Lung microvascular endothelial cell (primary cell): ENCODE data around the gene TNRC18. TPM values are rescaled to one million over a fixed set of nuclear protein-coding genes. Genes with fewer than 3 reads are reported as not detected.
A peak's percentile ranks its signal among the peaks of the same experiment; 100 is the strongest.
"Not testable (repeated sequence)": the region's sequence is repeated elsewhere in the genome, so short reads cannot be mapped to it uniquely, and the experiment has no call there.

ENCODE experiments used
- DNase-seq, 2 donors: peaks; one replicate each; pipeline versions ENCODE4 v3.0.0 to v3.0.0-alpha.2; 2010; ENCODE audit warnings: low read depth in 2 of 2
- total RNA-seq: library from RNA; depleted of rRNA; stranded (reverse); fragments of >200 nt; gene quantifications from 2 replicates; pipeline ENCODE4 v1.2.1, GENCODE V29; 2014

TNRC18 gene
- total RNA-seq, 1 donor from 2014 or later = 21.6 TPM

DNA sequence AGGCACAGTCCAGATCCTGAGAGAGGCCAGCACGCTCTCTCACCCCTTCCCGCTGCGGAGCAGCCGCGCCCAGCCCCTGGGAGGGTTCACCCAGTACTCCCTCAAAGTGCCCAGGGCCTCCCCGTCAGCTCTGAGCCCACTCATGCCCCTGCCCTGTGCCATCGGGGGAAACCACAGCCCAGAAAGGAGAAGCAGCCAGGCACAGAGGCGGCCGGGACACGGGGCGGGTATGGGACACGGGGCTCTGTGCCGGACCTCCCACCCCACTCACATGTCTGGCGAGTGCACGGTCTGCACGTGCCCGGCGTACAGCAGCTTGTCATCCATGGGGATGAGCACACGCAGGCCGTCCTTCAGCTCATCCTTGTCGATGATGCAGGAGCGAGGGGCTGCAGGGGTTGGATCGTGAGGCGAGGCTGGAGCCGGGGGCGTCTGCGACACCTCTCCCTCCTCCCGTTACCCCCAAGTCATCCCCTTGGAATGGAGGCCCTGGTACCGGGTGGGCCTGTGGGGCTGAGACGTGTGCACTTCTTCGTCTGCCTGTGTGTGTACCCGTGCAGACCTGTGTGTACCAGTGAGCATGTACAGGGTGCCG is 102.7 kb downstream of the TNRC18 start:
- DNase-seq = no peak

DNA sequence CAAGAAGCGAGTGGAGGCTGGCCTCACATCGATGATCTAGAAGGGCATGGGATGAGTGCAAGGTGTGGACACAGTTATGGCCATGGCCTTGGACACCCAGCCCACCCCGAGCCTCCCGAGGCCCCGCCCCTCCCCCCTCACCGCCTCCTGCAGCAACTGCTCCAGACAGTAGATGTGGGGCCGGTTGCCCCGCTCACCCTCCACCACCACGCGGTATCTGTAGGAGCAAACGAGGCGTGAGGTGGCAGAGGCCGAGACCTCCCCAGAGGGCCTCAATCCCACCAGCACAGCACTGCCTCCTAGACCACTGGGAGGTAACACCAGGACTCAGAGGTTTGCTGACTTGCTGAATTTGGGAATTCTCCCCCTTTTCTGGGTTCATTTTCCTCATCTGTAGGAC is 103.2 kb downstream of the TNRC18 start:
- no peak for DNase-seq

DNA sequence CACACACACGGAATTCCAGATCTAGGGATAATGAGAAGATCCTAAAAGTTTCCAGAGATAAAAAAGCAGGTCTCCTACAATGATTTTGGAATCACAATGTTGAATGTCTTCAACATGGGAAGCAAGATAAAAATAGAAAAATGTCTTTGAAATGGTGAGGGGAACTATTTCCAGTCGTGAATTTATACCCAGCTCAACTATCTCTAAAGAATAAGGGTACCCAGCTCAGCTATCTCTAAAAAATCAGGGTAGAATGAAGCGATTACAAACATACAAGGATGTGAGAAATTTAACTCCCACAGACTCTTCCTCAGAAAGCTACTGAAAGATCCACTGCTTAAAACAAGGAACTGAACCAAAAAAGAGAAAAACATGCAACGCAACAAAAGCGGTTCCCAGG is 105.0 kb downstream of the TNRC18 start:
- not testable (repeated sequence) for DNase-seq

DNA sequence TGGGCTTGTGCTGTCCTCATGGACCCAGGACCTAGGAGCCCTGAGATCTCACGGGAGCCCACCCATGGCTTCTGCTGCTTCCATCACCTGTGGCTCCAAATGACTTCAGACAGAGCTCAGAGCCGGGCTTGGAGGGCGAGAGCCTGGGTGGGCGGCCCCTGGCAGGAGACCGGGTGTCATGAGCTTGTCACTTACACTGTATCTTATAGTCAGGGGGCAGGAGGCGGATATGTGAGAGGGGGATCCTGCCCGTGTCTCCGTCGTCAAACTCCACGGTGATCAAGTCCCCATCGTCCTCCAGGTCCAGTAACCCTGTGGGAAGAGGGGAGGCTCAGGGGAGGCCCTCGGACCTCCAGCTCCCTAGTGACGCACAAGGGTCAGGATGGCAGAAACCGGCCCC is 107.9 kb downstream of the TNRC18 start:
- DNase-seq = no peak

DNA sequence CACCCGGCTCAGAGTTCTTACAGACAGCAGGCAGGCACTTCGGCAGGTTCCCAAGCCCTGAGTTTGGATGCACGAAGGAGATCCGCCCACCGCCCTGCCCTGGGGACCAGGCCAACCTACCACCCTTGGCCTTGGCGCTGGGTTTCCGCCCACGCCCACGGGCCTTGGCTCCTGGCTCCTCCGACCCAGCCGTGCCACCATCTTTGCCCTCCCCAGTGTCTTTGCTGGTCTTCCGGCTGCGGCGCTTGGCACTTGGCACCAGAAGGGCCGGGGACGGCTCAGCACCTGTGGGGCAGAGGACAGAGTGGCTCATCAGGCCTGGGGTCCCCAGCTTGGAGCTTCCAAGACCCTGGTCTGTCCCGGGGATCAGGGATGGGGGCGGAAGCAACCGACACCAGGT is 108.8 kb downstream of the TNRC18 start:
- DNase-seq = no peak

DNA sequence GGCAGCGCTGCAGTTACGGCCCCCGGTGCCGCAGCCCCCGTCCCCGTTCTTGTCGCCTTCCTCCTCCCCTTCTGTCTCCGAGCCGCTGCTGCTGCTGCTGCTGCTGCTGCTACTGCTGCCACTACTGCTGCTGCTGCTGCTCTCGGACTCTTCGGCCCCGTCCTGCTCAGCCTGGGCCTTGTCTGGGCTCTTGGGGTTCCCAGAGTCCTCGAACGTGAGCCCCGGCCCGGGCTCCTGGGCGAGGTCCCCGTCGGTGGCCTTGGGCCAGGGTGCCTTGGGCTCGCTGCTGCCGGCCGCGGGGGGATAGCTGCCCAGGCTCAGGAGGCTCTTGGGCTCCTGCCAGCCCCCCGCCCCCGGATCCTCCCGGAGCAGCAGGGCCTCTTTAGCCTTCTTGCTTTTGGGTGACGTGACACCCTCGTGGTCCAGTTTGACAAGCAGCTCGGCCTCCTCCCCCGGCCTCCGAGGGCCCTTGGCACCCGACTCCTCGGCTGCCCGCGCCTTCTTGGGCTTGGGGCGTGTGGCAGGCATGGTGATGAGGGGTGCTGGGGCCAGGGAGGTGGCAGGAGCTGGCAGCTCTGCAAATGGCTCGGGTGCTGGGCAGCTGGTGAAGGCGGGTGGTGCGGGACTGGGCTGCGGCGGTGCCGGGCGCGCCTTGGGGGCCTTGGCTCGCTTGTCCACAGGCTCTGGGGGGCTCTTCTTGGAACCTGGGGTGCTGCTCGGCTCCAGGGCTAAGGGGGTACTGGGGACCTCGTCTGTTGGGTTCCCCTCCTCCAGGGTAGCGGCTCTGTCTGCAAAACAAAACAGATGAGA is 110.4 kb downstream of the TNRC18 start:
- DNase-seq = not testable (repeated sequence)

DNA sequence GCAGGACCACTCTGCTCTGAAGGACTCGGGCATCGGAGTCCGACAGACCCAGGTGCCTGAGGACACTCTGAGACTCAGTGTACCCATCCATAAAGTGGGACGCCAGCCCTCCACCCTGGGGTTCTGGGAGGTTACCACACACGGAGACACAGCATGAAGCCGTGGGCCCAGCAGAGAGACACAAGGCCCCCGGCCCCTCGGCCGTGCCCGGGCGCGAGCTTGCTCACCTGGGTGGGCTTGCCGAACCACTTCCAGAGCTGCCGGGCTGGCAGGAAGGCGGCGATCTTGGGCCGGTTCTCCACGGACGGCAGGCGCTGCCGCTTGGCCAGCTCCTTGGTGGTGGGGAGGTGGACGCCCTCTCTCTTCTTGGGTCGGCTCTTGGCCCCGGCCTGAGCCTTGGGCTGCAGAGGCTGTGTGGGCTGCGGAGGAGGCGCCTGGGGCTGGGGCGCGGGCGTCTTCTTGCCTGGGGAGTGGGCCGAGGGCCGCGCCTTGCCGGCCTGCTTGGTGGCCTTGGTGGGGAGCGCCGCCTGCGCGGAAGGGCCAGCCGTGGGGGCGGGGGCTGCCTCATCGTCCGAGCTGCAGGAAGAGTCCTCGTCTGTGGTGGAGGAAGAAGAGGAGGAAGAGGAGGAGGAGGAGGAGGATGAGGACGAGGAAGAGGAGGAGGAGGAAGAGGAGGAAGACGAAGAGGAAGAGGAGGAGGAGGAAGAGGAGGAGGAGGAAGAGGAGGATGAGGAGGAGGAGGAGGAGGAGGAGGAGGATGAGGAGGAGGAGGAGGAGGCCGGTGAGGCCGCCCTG is 111.2 kb downstream of the TNRC18 start:
- DNase-seq = not testable (repeated sequence)

DNA sequence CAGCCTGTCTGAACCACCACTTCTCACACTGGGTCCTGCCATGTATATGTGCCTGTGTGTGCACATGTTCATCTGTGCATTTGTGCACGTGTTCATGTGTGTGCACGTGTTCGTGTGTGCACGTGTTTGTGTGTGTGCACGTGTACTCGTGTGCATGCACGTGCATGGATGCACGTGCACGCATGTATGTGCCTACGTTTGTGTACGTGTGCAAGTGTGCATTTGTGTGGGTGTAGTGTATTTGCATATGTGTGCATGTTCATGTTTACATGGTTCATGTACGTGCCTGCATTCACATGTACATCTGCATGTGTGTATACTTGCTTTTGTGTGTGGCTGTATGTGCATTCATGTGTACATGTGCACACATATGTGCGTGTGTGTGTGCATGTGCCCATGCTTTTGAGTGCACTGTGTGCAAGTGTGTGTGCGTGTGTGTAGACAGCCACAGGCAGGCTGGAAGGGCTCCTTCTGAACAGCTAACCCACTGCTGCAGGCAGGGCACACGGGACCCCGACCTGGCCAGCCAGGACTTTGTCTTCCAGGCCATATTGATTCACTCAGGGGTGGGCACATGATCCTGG is 112.7 kb downstream of the TNRC18 start:
- no peak for DNase-seq

DNA sequence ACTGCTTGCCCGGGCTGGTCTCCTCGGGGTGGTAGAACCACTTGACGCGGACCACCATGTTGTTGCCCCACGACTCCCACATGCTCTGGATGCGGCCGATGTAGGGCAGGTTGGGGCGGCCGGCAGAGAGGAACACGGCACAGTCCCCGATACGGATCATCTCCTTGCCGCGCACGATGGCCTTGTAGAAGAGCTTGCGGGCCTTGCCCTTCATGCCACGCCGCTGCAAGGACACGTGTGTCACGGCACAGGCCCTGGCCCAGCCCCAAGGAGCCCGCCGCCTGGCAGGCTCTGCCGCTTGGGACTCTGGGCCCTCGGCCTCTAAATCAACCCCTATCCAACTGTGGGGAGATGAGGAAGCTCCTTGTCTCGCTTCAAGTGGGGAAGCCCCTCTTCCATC is 114.5 kb downstream of the TNRC18 start:
- DNase-seq = no peak

DNA sequence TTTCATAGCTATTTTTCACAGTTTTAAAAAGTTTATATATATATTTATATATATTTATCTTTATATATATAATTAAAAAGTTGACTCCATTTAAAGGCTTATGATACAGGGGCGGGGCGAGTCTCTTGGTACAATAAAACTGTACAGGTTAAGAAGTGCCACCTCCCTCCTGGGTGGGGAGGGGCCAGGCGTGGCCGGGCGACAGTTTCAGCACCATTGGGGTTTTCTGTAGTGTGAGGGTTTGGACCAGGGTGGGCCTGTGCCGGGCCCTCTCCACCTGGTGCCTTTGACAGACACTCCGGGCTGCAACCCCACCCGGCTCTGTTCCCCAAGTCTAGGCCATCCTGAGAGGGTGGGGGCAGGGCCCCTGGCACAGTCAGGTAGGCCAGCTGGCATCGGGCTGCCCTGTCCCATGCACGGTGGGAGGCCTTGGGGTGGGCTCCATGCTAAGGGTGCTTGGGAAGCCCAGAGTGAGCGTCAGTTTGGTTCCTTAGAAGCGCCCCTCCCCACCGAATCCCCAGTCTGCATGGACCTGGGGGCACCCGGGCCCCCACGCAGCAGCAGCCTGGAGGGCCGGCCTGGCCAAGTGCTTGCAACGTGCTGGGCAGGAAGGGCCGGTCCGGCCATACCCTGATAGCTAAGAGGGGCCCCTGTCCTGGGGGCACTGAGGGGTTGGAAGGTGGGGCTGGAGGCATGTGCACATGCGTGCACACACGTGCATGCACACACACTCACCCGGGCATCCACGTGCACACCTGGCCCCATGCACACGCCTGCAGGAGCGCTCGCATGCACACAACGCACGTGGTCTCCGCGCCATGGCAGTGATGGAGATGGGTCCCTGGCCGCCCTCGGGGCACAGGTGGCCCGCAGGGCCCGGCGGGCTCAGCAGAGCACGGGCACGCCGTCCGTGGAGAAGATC is 116.2 kb downstream of the TNRC18 start:
- not testable (repeated sequence) for DNase-seq

DNA sequence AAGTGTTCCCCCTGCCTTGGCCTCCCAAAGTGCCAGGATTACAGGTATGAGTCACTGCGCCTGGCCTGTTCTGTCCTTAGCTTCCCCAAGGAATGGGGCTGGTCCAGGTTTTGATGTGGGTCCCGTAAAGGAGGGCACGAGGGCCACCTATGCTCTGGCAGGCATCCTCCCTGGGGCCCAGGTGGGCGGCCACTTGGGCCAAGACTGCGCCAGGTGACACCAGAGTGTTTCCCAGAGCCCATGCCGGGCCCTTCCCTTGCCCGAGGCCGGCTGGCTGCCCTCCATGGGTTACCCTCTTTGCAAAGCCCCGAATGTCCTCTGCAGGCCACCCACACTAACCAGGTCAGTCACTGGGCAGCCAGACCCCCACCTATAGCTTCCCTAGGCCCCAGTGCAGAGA is 118.6 kb downstream of the TNRC18 start:
- not testable (repeated sequence) for DNase-seq

DNA sequence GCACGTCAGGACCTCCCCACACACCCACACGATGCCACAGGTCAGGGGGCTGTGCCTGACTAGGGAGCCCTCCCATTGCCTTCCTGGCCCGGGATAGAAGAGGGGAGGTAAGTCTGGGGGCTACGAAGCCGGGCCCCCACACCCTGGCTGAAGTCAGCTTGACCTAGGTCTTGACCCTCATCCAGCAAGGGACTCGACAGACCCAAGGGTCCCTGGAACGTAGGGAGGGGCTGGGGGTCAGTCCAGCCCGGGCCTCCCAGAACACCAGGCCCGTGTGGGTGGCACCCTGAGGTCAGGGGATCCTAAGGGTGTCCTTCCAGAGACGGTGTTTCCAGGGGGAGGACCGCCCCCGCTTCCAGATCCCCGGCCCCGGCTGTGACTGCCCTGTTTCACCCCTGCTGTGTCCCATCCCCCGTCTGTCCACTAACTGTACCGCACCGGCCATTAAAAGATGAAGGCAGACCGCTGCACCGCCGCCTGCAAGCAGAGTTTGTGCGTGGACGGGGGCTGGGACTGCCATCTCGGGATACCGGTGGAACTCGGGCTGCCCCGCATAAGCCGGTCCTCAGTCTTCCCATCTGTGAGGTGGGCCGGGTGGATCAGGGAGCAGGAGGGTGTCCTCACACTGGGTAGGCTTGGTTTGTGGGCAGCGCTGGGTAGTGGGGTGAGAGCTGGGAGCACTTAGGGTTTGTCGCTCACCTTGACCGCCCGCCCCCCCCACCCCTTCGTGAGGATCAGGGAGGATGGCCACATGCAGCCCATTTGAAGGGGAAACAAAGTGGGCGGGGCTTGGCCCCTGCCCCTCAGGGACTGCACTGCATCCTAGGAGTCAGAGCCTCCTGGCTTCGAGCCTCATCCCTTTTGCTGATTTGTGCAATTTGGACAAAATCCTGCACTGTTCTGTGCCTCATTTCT is 119.8 kb downstream of the TNRC18 start:
- DNase-seq = no peak

DNA sequence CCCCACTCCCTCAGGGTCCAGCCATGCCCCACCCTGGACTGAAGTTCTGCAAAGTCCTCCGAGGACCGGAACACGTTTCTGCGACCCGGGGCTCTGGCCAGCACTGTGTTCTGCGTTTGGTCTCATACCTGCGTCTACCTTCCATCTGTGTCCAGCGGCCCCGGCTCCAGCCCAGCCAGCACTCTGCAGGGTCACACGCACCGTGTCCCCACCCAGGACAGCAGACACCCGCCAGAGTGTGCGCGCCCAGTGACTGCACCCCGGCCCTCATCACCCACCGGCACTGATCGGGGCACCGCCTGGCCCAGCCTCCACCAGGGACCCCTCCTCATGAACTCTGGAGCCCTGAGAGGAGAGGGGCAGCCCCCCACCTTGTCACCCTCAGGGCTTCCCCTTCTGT is 120.6 kb downstream of the TNRC18 start:
- no peak for DNase-seq

DNA sequence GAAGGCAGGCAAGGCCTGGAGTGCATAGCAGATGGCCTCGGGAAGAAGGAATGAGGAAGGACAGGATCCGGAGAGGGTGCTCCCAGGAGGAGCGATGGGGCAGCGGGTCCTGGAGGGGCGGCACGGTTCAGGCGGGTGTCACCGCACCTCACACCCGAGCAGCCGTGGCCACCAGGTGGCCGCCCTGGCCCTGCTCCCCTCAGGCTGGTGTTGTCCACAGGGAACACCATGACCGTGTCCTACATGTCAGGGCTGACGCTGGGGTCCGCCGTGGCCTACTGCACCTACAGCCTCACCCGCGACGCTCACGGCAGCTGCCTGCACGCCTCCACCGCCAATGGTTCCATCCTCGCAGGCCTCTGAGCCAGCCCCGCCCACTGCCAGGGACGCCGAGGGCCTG is 121.1 kb downstream of the TNRC18 start:
- DNase-seq = no peak

DNA sequence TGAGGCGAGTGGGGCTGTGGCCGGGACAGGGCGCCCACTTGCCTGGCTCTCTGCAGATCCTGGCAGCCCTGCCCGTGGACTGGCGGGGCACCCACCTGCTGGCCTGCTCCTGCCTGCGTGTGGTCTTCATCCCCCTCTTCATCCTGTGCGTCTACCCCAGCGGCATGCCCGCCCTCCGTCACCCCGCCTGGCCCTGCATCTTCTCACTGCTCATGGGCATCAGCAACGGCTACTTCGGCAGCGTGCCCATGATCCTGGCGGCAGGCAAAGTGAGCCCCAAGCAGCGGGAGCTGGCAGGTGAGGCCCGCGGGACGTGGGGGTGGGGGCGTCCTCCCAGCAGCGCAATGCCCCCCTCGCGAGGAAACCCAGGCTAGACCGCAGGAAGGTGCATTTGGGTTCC is 123.3 kb downstream of the TNRC18 start:
- DNase-seq = no peak

DNA sequence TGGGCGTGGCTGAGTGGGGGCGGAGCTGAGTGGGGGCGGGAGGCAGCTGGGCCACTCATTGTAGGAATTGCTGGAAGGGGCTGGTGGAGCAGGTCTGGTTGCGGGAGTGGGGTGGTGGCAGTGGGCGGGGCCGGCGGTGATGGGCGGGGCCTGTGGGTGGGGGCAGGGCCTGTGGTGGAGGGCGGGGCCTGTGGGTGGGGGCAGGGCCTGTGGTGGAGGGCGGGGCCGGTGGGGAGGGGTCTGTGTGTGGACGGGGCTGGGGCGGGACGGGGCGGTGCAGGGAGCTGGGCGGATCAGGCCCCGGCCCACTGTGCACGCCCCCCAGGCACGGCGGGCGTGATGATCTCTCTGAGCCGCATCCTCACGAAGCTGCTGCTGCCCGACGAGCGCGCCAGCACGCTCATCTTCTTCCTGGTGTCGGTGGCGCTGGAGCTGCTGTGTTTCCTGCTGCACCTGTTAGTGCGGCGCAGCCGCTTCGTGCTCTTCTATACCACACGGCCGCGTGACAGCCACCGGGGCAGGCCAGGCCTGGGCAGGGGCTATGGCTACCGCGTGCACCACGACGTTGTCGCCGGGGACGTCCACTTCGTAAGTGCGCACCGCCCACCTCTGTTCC is 126.9 kb downstream of the TNRC18 start:
- DNase-seq = peak in 1 of 2 donors; percentile 78

DNA sequence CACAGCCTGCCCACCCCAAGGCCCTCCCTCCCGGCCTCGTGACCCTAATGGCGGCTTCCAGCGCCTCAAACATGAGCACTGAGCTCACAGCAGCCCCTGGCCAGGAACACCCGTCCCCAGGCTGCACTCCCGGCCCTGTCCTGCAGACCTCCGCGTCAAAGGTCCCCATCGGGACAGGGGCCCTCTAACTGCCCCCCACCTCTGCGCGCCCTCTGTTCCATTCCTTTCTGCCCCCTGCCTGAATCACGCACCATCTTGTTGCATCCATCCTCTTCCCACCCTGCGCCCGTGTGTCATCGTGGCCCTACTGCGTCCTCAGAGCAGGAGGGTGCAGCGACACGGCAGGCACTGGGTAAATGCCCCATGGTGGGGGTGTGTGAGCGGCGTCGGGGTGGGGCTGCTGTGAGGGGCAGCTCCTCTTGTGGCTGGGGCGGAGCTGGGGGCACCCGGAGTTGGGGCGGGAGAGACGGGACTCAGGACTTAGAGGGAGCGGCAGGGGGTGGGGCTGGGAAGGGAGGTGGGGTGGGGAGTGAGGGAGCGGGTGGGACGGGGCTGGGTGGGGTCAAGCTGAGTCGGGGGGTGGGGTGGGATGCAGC is 127.5 kb downstream of the TNRC18 start:
- DNase-seq = no peak

DNA sequence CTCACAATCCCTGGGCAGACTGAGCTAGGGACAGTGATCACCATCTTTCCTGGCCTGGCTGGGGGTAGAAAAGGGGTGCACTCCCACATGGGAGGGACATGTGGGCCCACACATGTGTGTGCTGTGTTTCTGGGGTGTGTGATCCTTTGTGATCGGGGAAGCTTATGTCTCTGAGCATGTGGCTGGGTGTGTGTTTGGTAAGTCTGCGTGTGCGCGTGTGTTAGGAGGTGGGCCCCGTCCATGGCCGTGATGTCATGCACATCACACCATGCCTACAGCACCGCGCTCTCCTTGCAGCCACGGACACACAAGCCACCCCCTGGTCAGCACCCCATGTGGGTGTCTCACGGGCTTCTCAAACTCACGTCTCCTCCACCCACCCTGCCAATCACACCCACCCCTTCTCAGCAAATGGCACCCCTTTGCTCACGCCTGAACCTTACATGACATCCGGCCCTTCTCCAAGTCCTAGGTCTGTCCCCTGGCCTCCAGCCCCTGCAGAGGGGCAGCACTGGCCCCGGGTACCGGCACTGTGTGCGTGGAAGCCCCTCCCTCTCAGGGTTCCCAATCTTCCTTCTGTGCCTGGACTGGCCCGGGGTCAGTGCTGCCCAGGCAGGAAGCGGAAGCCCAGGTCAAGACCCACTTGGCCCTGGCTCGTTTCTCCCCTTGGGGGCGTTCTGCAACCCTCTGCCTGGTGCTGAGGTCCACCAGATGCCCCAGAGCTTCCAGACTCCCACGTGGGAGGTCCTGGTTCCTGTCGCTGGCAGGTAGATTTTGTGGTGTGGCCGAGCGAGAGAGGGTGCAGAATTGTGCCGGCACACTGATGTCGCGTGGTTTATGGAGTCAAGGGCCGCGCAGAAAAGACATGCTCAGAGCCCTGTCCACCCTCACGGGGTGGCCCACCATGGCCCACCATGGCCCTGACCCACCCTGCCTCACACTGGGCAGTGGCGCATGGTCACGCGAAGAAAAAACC is 128.3 kb downstream of the TNRC18 start:
- DNase-seq = no peak
